MM.1S (cell line): Measurements from ENCODE around the gene FHIT.

Experiments used
- DNase-seq: peaks from one replicate; pipeline ENCODE4 v3.0.0-alpha.2; 2015
- H2AFZ ChIP-seq: fragments of 300-600 bp; sonication (generic); 2 replicates; pipeline ENCODE4 v1.6.0; 2016; ENCODE audit warnings: antibody characterized with exemption, low read length
- H3F3A ChIP-seq: fragments of 300-600 bp; sonication (generic); 2 replicates; pipeline ENCODE4 v1.6.1; 2016; ENCODE audit warnings: mild to moderate bottlenecking, antibody characterized with exemption, low read length, moderate library complexity, mixed read lengths; ENCODE audit not compliant: insufficient read depth
- H3K27ac ChIP-seq: fragments of 300-600 bp; sonication (generic); 2 replicates; pipeline ENCODE4 v1.5.1; 2016; ENCODE audit warnings: mild to moderate bottlenecking, low read length
- H3K27me3 ChIP-seq: fragments of 300-600 bp; sonication (generic); replicated peaks from 2 replicates; pipeline ENCODE4 v1.6.0; 2016; ENCODE audit warnings: low read length; ENCODE audit not compliant: insufficient read depth
- H3K36me3 ChIP-seq: fragments of 300-600 bp; sonication (generic); replicated peaks from 2 replicates; pipeline ENCODE4 v1.6.1; 2016; ENCODE audit warnings: mild to moderate bottlenecking, low read length, mixed read lengths; ENCODE audit not compliant: insufficient read depth
- H3K4me1 ChIP-seq: fragments of 300-600 bp; sonication (generic); 2 replicates; pipeline ENCODE4 v1.6.1; 2016; ENCODE audit warnings: low read length, mixed read lengths
- H3K4me2 ChIP-seq: fragments of 300-600 bp; sonication (generic); 2 replicates; pipeline ENCODE4 v1.6.0; 2016; ENCODE audit warnings: low read depth, low read length
- H3K4me3 ChIP-seq: fragments of 300-600 bp; sonication (generic); 2 replicates; pipeline ENCODE4 v1.5.1; 2016; ENCODE audit warnings: low read length, mixed read lengths
- H3K79me2 ChIP-seq: fragments of 300-600 bp; sonication (generic); 2 replicates; pipeline ENCODE4 v1.6.1; 2016; ENCODE audit warnings: mixed run types, low read length, mixed read lengths
- H3K9ac ChIP-seq: fragments of 300-600 bp; sonication (generic); 2 replicates; pipeline ENCODE4 v1.6.1; 2016; ENCODE audit warnings: low read length, mixed read lengths
- H3K9me2 ChIP-seq: fragments of 300-600 bp; sonication (generic); replicated peaks from 2 replicates; pipeline ENCODE4 v1.6.1; 2016; ENCODE audit warnings: mild to moderate bottlenecking, low read length, mixed read lengths; ENCODE audit not compliant: insufficient read depth
- H3K9me3 ChIP-seq: fragments of 300-600 bp; sonication (generic); replicated peaks from 2 replicates; pipeline ENCODE4 v1.6.1; 2016; ENCODE audit warnings: mild to moderate bottlenecking, low read length, mixed read lengths; ENCODE audit not compliant: insufficient read depth
- H4K20me1 ChIP-seq: fragments of 300-600 bp; sonication (generic); 2 replicates; pipeline ENCODE4 v1.6.1; 2016; ENCODE audit warnings: mild to moderate bottlenecking, low read length, moderate library complexity, mixed read lengths; ENCODE audit not compliant: insufficient read depth
- EZH2 ChIP-seq: fragments of 300-600 bp; sonication (generic); optimal IDR thresholded peaks from 2 replicates; pipeline ENCODE3; 2017; ENCODE audit warnings: low read depth, mild to moderate bottlenecking, antibody characterized with exemption, low read length, mixed read lengths
- EZH2phosphoT487 ChIP-seq: fragments of 300-600 bp; sonication (generic); IDR thresholded peaks from 2 replicates; pipeline ENCODE4 v1.6.1; 2018; ENCODE audit warnings: antibody characterized with exemption, low read length
- TF ChIP-seq, protein P1 (sequence below): fragments of 300-600 bp; sonication (generic); IDR thresholded peaks from 2 replicates; pipeline ENCODE4 v1.5.1; 2016; ENCODE audit warnings: antibody characterized with exemption, low read length, mixed read lengths

The FHIT gene

DNA sequence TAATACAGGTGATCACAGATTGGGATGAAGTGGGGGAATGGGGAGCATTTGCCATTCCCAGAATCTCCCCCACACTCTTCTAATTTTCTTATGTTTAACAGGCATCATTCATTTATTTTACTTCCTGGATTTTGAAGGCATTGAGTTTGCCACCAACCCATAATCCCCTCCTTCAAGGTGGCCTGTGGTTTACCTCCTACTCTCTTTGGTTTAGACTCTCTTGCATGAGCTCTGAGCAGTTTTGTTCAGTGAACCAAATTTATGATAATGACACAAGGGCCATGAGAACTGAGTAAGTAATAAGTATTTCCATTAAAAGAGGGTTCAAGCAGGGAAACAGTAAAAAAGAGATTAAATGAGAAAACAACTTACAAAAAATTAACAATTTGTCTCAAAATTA lies 1498.3 kb downstream of the FHIT start:
- H3K4me2 ChIP-seq, result no peak overlapping the region
- no peak for DNase-seq
- no peak overlapping the region for H3K9ac ChIP-seq
- H3F3A ChIP-seq, result no peaks in the 10 kb centered on the region
- H3K27ac ChIP-seq, result no peak overlapping the region
- no peaks in the 10 kb centered on the region for H3K36me3 ChIP-seq
- H3K4me3 ChIP-seq, result no peak overlapping the region
- no peaks in the 10 kb centered on the region for H3K9me3 ChIP-seq
- no peaks in the 10 kb centered on the region for H3K9me2 ChIP-seq
- H3K27me3 ChIP-seq, result no peaks in the 10 kb centered on the region
- TF ChIP-seq, protein P1, sequence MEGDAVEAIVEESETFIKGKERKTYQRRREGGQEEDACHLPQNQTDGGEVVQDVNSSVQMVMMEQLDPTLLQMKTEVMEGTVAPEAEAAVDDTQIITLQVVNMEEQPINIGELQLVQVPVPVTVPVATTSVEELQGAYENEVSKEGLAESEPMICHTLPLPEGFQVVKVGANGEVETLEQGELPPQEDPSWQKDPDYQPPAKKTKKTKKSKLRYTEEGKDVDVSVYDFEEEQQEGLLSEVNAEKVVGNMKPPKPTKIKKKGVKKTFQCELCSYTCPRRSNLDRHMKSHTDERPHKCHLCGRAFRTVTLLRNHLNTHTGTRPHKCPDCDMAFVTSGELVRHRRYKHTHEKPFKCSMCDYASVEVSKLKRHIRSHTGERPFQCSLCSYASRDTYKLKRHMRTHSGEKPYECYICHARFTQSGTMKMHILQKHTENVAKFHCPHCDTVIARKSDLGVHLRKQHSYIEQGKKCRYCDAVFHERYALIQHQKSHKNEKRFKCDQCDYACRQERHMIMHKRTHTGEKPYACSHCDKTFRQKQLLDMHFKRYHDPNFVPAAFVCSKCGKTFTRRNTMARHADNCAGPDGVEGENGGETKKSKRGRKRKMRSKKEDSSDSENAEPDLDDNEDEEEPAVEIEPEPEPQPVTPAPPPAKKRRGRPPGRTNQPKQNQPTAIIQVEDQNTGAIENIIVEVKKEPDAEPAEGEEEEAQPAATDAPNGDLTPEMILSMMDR, result no peak
- TF ChIP-seq EZH2phosphoT487, result no peak
- TF ChIP-seq EZH2, result no peak
- H3K79me2 ChIP-seq, result no peaks in the 10 kb centered on the region
- H2AFZ ChIP-seq, result no peak overlapping the region
- H3K4me1 ChIP-seq, result no peaks in the 10 kb centered on the region
- H4K20me1 ChIP-seq, result no peaks in the 10 kb centered on the region

DNA sequence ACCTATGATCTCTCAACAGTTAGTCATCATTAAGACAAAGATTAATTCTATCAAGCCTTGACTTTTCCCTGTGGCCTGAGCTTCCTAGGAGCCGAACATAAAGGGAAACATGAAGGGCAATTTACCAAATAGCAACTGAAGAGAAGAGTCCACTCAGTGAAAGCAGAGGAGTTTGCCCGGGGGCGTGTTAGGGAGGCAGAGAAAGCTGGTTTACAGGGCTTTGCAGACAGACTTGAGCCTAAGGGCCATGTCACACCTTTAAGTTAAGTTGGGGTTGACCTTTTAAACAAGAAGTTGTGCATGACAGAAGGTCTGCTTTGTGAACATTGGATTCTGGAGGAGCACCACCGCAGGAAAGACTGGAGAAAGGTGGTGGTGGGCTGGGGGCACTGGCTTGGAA lies 1499.6 kb downstream of the FHIT start:
- Histone ChIP-seq H3K79me2 (no peaks in the 10 kb centered on the region), H3K36me3 (no peaks in the 10 kb centered on the region), H3K4me3 (no peak overlapping the region), H3F3A (no peaks in the 10 kb centered on the region), H3K4me2 (no peak overlapping the region), H3K9ac (no peak overlapping the region), H3K27ac (no peak overlapping the region), H3K9me3 (no peaks in the 10 kb centered on the region), H3K27me3 (no peaks in the 10 kb centered on the region), H3K9me2 (no peaks in the 10 kb centered on the region), H3K4me1 (no peaks in the 10 kb centered on the region), H4K20me1 (no peaks in the 10 kb centered on the region), H2AFZ (no peak overlapping the region)
- TF ChIP-seq EZH2, result no peak
- TF ChIP-seq, protein P1, result no peak
- TF ChIP-seq EZH2phosphoT487, result no peak
- no peak for DNase-seq

DNA sequence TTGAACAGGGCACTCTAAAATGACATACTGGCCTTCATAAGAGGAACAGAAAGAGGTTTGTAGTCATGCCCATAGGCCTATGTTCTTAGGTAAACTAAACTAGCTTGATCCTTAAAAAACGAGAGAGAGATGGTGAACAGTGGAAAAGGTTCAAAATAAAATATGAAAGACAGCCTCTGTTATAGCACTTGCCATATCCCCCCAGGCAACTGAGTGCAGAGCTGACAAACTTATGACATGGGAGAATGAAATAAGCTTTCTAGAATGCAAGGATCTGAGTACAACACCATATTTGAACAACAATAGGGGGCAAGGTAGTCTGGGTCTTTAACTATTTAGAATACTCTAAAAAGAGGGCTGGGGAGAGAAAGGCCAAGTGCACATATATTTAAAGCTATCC lies 1500.9 kb downstream of the FHIT start:
- no peak for DNase-seq
- H3F3A ChIP-seq, result no peaks in the 10 kb centered on the region
- no peak overlapping the region for H3K9ac ChIP-seq
- H2AFZ ChIP-seq, result no peak overlapping the region
- no peaks in the 10 kb centered on the region for H4K20me1 ChIP-seq
- TF ChIP-seq EZH2phosphoT487 (no peak), EZH2 (no peak)
- TF ChIP-seq, protein P1, result no peak
- H3K4me2 ChIP-seq, result no peak overlapping the region
- H3K9me2 ChIP-seq, result no peaks in the 10 kb centered on the region
- H3K79me2 ChIP-seq, result no peaks in the 10 kb centered on the region
- H3K4me3 ChIP-seq, result no peak overlapping the region
- no peaks in the 10 kb centered on the region for H3K36me3 ChIP-seq
- H3K9me3 ChIP-seq, result no peaks in the 10 kb centered on the region
- no peaks in the 10 kb centered on the region for H3K27me3 ChIP-seq
- no peaks in the 10 kb centered on the region for H3K4me1 ChIP-seq
- H3K27ac ChIP-seq, result no peak overlapping the region
